Activated CD4-positive, alpha-beta T cell treated with anti-CD3 and anti-CD28 coated beads for 24 hours (primary cell): ENCODE data around the gene GLCE.

Source experiments
- DNase-seq, 2 donors: peaks; one replicate each; pipeline ENCODE4 v3.0.0-alpha.2; 2020; ENCODE audit warnings: low read depth in 2 of 2

GLCE gene

GRCh38 chr15:69206079-69206478, 45.6 kb downstream of the GLCE start:
- DNase-seq: no peak

- DNase-seq: no peak
Observed at GRCh38 chr15:69209661-69210060, 49.2 kb downstream of the GLCE start.

DNA sequence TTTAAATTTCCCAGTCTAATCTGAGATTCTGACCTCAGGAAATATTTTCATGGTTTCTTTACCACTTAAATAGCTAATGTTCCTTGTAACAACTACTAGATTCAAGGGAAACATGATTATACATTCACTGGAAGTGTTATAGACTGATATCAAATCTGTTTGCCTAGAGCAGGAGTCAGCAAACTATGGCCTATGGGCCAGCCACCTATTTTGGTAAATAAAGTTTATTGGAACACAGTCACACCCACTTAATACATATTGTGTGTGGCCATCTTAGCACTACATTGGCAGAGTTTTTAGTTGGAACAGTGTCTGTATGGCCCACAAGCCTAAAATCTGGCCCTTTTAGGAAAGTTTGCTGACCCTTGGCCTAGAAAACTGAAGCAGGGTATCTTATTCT, 50.1 kb downstream of the GLCE start:
- no peak for DNase-seq

DNA sequence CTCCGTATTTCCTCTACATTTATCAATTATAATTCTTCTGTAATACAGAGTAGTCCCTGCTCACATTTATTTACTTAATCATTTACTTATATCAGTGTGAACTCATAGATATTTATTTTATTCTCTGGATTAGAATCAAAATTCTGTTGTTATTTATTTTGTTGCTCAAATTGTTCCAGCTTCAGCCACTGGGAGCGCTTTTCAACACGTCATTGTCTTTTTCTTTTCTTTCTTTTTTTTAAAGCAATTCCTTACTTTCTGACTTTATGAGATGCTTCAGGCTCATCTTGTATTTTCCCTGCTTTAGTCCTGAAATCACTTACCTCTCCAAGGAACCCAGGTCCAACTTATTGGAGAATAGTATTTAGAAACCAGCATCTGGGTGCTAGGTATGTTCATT, 53.4 kb downstream of the GLCE start:
- DNase-seq: no peak

GRCh38 chr15:69215314-69216035, 55.0 kb downstream of the GLCE start:
- DNase-seq: no peak

GRCh38 chr15:69217381-69217780, 56.9 kb downstream of the GLCE start:
- no peak for DNase-seq

- DNase-seq: no peak
Observed at GRCh38 chr15:69219690-69220089, 59.3 kb downstream of the GLCE start.

GRCh38 chr15:69222002-69222474, 61.6 kb downstream of the GLCE start:
- DNase-seq: no peak

DNA sequence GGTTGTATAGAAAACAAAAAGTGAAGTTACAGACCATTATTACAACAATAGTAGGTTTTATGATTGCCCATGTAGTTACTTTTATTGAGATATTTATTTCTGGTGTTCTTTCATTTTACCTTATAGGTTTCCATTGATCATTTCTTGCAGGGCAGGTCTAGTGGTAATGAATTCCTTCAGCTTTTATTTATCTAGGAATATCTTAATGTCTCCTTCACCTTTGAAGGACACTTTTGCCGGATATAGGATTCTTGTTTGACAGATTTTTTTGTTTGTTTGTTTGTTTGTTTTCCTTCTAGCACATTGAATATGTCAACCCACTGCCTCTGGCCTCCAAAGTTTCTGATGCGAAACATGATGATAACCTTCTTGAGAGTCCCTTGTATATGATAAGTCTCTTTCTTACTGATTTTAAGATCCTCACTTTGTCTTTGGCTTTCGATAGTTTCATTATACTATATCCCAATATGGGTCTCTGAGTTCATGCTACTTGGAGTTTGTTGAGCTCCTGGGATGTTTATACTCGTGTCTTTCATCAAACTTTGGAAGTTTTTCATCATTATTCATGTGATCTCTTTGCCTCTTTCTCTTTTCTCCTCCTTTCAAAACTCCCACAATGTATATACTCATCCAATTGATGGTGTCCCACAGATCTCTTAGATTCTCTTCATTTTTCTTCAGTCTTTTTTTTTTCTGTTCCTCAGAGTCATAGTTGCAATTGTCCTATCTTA, 62.8 kb downstream of the GLCE start:
- DNase-seq: no peak

DNA sequence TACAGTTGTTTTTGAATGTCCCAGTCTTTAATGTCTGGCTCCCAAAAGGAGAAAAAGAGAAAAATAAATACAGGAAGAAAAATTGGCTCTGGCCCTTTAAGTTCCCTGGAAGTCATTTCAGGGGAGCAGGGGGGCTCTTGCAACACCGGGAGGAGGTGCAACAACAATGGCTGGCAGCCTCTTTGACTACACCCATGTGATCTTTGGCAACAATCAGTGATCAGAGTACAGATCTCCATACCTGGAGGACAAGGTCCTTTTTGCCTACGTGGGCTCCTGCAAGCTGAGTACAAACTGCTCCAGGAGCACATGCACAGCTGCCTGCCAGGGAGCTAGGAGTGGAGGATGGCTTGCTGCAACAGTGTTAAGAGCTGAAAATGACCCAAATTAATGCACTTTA, 63.9 kb downstream of the GLCE start:
- DNase-seq: no peak

DNA sequence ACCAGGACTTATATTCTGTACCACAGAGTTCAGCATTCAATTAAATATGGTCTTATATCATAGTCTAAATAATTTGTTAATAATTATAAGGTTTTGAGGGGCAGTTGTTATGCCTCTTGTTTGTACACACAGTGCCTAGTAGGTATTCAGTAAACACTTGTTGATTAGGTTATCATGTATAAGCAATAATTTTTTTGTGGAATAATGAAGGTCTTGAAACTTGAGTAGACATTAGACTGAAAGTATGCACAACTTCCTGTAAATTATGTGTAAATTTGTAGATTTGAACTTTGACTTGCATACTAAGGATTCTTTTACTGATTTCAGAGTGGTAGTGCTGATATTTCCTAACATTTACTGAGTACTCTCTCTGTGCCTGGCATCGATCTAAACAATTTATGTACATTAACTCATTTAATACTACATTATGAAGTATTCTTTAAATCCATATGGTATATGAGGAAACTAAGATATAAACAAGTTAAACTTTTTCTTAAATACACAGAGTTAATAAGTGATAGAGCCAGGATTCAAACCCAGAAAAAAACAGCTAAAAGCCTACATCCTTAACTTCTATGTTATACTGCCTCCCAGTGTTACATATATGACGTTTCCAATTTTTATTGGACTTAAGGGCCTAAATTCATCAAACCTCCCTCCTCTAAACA, 65.1 kb downstream of the GLCE start:
- no peak for DNase-seq

DNA sequence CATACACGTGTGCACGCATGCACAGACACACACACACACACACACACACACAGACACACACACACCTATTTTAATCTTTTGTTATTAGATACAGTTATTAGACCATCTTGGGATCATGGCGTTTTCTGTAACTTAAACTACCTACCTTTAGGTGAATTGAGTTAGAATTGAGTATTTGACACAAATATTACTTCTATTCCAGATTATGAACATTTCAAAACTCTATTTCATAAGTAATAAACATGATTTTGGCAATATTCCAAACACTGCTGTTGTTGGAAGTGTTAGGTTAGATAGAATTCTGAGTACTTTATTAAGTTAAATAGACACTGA, 65.6 kb downstream of the GLCE start:
- no peak for DNase-seq

GRCh38 chr15:69232144-69232543, 71.7 kb downstream of the GLCE start:
- no peak for DNase-seq

GRCh38 chr15:69232765-69233164, 72.3 kb downstream of the GLCE start:
- DNase-seq: no peak

- DNase-seq: no peak
Observed at GRCh38 chr15:69234676-69235075, 74.2 kb downstream of the GLCE start.

DNA sequence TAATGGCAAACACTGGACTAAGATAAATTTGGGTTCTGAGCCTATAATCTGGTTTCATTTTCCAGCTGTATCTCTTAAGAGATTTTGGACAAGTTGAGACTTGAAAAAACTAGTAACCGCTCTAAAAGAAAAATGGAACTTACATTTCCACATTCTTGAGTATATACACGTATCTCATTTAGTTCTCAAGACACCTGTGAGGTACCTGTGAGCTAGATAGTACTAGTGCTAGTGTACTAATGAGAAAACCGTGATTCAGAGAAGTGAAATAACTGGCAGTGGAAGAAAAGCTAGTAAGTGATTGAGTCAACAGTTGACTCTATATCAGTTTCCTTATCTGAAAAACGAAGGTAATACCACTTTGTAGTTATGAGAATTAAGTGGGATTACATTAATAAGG, 76.1 kb downstream of the GLCE start:
- DNase-seq: no peak

- no peak for DNase-seq
Observed at GRCh38 chr15:69237718-69238117, 77.3 kb downstream of the GLCE start.

DNA sequence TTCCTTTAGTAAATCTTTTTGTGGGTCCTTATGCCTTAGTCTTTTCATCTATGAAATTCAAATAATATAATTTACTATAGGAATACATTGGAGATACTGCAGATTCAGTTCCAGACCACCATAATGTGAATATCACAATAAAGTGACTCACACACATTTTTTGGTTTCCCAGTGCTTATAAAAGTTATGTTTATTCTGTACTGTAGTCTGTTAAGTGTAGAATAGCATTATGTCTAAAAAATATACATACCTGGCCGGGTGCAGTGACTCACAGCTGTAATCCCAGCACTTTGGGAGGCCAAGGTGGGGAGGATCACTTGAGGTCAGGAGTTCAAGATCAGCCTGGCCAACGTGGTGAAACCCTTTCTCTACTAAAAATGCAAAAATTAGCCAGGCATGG, 84.4 kb downstream of the GLCE start:
- no peak for DNase-seq

- no peak for DNase-seq
Observed at GRCh38 chr15:69253156-69253555, 92.7 kb downstream of the GLCE start.

- no peak for DNase-seq
Observed at GRCh38 chr15:69265347-69265955, 105.0 kb downstream of the GLCE start.

DNA sequence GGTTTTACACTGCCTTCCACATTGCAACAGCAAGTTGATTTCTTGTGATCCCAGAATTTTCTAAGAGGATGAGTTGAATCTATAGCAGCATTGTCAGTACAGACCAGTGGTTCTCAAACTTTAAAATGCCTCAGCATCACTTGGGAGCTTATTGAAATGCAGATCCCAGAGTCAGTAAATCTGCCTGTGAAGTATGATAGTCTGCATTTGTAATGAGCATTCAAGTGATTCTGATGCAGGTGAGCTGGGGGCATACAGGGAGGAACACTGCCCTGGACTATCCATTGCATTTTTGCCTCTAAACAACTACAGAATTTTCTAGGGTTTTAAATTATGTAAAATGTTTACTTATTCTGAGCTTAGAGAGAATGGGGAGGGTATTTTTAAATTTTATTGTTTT, 110.8 kb downstream of the GLCE start:
- DNase-seq: no peak

DNA sequence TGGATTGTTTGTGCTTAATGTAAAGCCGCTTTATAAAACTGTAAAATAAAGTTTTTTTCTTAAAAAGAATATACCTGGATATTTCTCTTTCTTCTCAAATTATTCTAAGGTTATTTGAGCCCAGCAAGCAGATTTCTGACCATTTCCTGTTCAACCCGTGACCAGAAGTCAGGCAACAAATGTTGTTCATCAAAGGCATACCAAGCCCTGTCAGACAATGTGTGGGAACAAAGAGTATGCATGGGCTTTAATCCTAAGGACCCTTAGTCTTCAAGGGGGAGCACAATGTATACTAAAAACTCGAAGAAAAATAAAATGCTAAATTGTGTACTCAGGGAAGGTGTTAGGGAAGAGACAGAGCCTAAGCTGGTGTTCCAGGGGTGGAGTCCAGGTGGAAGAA, 111.7 kb downstream of the GLCE start:
- no peak for DNase-seq

DNA sequence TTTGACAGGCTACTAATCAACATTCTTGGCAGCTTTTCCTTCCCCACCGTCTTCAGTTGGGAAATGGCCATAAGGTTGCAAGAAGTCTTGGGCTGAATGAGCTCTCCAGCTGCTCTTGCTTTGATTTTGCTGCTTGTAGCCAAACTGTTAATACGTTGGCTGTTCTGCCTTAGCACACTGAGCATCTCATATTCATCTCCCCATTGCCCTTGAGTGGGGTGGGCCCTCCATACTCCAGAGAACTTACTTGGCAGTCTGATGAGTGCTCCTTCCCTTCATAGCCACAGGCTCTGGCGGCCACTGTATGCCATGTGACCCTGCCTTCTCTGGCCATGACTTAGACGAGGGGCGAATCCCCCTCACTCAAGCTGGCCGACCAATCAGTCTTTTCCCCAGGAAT, 112.5 kb downstream of the GLCE start:
- no peak for DNase-seq
